DOHH2 (cell line): ENCODE measurements around the gene TADA1.
A peak's percentile ranks its signal among the peaks of the same experiment; 100 is the strongest.

Experiments
- H3F3A ChIP-seq: fragments of 200-600 bp; sonication (generic), shearing (Covaris generic); 2 replicates; pipeline ENCODE4 v1.6.0; 2016; ENCODE audit warnings: antibody characterized with exemption, mild to moderate bottlenecking; ENCODE audit not compliant: control insufficient read depth, insufficient read depth
- H3K27ac ChIP-seq: fragments of 200-600 bp; sonication (generic); 2 replicates; pipeline ENCODE4 v1.5.1; 2014; ENCODE audit warnings: low read depth, mild to moderate bottlenecking, low read length, moderate library complexity
- H3K27me3 ChIP-seq: fragments of 200-600 bp; sonication (generic); 2 replicates; pipeline ENCODE4 v1.6.1; 2014; ENCODE audit warnings: mild to moderate bottlenecking, low read length, mixed read lengths; ENCODE audit not compliant: control insufficient read depth
- H3K36me3 ChIP-seq: fragments of 200-600 bp; sonication (generic); 2 replicates; pipeline ENCODE4 v1.6.1; 2014; ENCODE audit warnings: mild to moderate bottlenecking, low read length, moderate library complexity, mixed read lengths; ENCODE audit not compliant: control insufficient read depth
- H3K4me1 ChIP-seq: fragments of 200-600 bp; sonication (generic); 2 replicates; pipeline ENCODE4 v1.6.1; 2014; ENCODE audit warnings: mild to moderate bottlenecking, low read length, mixed read lengths; ENCODE audit not compliant: control insufficient read depth
- H3K4me2 ChIP-seq: fragments of 200-600 bp; sonication (generic); 2 replicates; pipeline ENCODE4 v1.6.0; 2014; ENCODE audit warnings: mild to moderate bottlenecking, low read length, moderate library complexity
- H3K4me3 ChIP-seq: fragments of 200-600 bp; sonication (generic); 2 replicates; pipeline ENCODE4 v1.5.1; 2014; ENCODE audit warnings: mild to moderate bottlenecking, low read length, mixed read lengths
- H3K79me2 ChIP-seq: fragments of 200-600 bp; sonication (generic); 2 replicates; pipeline ENCODE4 v1.6.1; 2014; ENCODE audit warnings: mild to moderate bottlenecking, low read length, mixed read lengths; ENCODE audit not compliant: control insufficient read depth
- H3K9me2 ChIP-seq: fragments of 200-600 bp; sonication (generic); replicated peaks from 2 replicates; pipeline ENCODE4 v1.6.1; 2014; ENCODE audit warnings: mild to moderate bottlenecking, low read length, mixed read lengths; ENCODE audit not compliant: control insufficient read depth
- H3K9me3 ChIP-seq: fragments of 200-600 bp; sonication (generic); 2 replicates; pipeline ENCODE4 v1.6.1; 2014; ENCODE audit warnings: antibody characterized with exemption, low read length, mixed read lengths; ENCODE audit not compliant: control insufficient read depth, insufficient read depth
- H4K20me1 ChIP-seq: fragments of 200-600 bp; sonication (generic); 2 replicates; pipeline ENCODE4 v1.6.0; 2014; ENCODE audit warnings: low read depth, mild to moderate bottlenecking, antibody characterized with exemption, low read length, moderate library complexity; ENCODE audit not compliant: control insufficient read depth, insufficient read depth
- CTCF ChIP-seq: fragments of 200-600 bp; sonication (generic); IDR thresholded peaks from one replicate; pipeline ENCODE4 v1.5.1; 2014; ENCODE audit warnings: antibody characterized with exemption, mild to moderate bottlenecking, low read depth, low read length; ENCODE audit not compliant: poor library complexity, severe bottlenecking
- EZH2phosphoT487 ChIP-seq: fragments of 200-600 bp; sonication (generic); IDR thresholded peaks from 2 replicates; pipeline ENCODE4 v1.6.1; 2017; ENCODE audit warnings: borderline replicate concordance, mild to moderate bottlenecking, antibody characterized with exemption, low read length, moderate library complexity, mixed read lengths

Gene TADA1

DNA sequence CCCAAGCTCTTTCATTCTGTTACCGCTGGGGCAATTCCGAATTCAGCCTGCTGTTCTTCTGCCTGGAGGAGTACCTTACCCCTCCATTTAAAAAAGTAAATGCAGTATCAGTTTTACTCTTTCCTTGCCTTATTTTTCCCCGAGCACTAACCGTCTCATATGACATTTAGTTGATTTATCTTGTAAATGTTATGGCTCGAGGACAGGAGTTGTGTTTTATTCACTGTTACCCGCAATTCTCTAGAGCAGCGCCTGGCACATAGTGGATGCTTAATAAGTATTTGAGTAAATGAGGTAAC, 425 bp upstream of the TADA1 start:
- no peak overlapping the region for H3K27ac ChIP-seq
- peaks cover 45% of the 10 kb centered on the region for H3K79me2 ChIP-seq
- no peaks in the 10 kb centered on the region for H3K9me2 ChIP-seq
- no peaks in the 10 kb centered on the region for H3K27me3 ChIP-seq
- peak overlapping the region; percentile 88 for H3K4me3 ChIP-seq
- H3K4me1 ChIP-seq, result peaks cover 20% of the 10 kb centered on the region
- no peaks in the 10 kb centered on the region for H4K20me1 ChIP-seq
- peak overlapping the region; percentile 93 for H3K4me2 ChIP-seq
- TF ChIP-seq EZH2phosphoT487 (no peak), CTCF (peak; percentile 40)
- no peaks in the 10 kb centered on the region for H3F3A ChIP-seq
- H3K36me3 ChIP-seq, result peaks cover 5% of the 10 kb centered on the region; the same call in 1 of the 2 replicates
- H3K9me3 ChIP-seq, result no peaks in the 10 kb centered on the region

DNA sequence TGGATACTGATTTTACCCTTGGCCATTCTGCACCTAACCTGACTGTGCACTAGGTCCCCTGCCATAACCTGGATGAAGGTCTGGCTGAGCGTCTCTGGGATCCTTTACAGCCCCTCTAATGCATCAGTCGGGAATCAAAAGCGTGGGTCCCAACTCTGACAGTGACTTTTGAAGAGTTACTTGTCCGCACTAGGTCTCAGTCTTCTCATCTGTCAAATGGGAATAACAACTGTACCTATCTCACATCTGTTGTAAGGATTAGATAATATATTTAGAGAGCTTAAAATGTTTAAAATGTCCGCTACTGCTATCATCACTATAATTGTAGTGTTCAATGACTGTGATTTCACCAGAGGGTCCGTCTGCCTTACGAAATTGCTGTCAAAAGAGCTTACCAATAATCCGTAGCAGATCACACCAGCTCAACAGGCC, 746 bp downstream of the TADA1 start:
- peaks cover 20% of the 10 kb centered on the region for H3K4me1 ChIP-seq
- no peaks in the 10 kb centered on the region for H4K20me1 ChIP-seq
- no peaks in the 10 kb centered on the region for H3F3A ChIP-seq
- H3K27ac ChIP-seq, result peak overlapping the region; percentile 59
- no peaks in the 10 kb centered on the region for H3K9me3 ChIP-seq
- peak overlapping the region; percentile 64 for H3K4me2 ChIP-seq
- no peaks in the 10 kb centered on the region for H3K9me2 ChIP-seq
- no peaks in the 10 kb centered on the region for H3K27me3 ChIP-seq
- H3K79me2 ChIP-seq, result peaks cover 57% of the 10 kb centered on the region
- H3K36me3 ChIP-seq, result peaks cover 15% of the 10 kb centered on the region
- H3K4me3 ChIP-seq, result peak overlapping the region; percentile 88
- TF ChIP-seq EZH2phosphoT487 (no peak), CTCF (no peak)

- peaks cover 1% of the 10 kb centered on the region; the same call in 1 of the 2 replicates for H4K20me1 ChIP-seq
- no peaks in the 10 kb centered on the region for H3K9me2 ChIP-seq
- H3K27ac ChIP-seq, result no peak overlapping the region
- peaks cover 20% of the 10 kb centered on the region for H3K4me1 ChIP-seq
- no peaks in the 10 kb centered on the region for H3K9me3 ChIP-seq
- H3K4me2 ChIP-seq, result peak overlapping the region; percentile 36; the same call in 1 of the 2 replicates
- no peaks in the 10 kb centered on the region for H3K27me3 ChIP-seq
- peaks cover 65% of the 10 kb centered on the region for H3K79me2 ChIP-seq
- no peaks in the 10 kb centered on the region for H3F3A ChIP-seq
- H3K4me3 ChIP-seq, result no peak overlapping the region
- peaks cover 15% of the 10 kb centered on the region for H3K36me3 ChIP-seq
- no peak for TF ChIP-seq CTCF
- TF ChIP-seq EZH2phosphoT487, result no peak
Measured at GRCh38 chr1:166874464-166874863, 1.6 kb downstream of the TADA1 start.

DNA sequence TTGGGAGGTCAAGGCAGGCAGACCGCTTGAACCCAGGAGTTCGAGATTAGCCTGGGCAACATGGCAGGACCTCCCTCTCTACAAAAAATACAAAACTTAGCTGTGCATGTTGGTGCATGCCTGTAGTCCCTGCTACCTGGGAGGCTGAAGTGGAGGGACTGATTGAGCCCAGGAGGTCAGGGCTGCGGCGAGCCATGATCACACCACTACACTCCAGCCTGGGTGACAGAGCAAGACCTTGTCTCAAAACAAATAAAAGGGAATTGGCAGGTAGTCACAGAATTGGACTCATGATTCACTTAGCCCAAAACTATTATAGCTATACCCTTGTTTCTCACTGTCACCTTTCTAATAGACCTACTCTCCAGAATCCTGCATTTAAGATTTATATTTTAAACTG, 5.5 kb downstream of the TADA1 start:
- no peaks in the 10 kb centered on the region for H3F3A ChIP-seq
- peaks cover 3% of the 10 kb centered on the region; the same call in 1 of the 2 replicates for H4K20me1 ChIP-seq
- H3K27me3 ChIP-seq, result no peaks in the 10 kb centered on the region
- peaks cover 41% of the 10 kb centered on the region for H3K36me3 ChIP-seq
- H3K9me3 ChIP-seq, result no peaks in the 10 kb centered on the region
- H3K4me3 ChIP-seq, result no peak overlapping the region
- TF ChIP-seq CTCF (no peak), EZH2phosphoT487 (no peak)
- H3K79me2 ChIP-seq, result peaks cover 69% of the 10 kb centered on the region
- H3K4me1 ChIP-seq, result peaks cover 12% of the 10 kb centered on the region
- no peak overlapping the region for H3K4me2 ChIP-seq
- H3K27ac ChIP-seq, result no peak overlapping the region
- no peaks in the 10 kb centered on the region for H3K9me2 ChIP-seq
